Measurements from ENCODE around the gene PRKN. TPM values are rescaled to one million over a fixed set of nuclear protein-coding genes. Genes with fewer than 3 reads are reported as not detected.
"Not testable (repeated sequence)": the region's sequence is repeated elsewhere in the genome, so short reads cannot be mapped to it uniquely, and the experiment has no call there.

Gene PRKN
- total RNA-seq, 2 donors from 2014 or later, result 8.3 to 8.4 TPM

DNA sequence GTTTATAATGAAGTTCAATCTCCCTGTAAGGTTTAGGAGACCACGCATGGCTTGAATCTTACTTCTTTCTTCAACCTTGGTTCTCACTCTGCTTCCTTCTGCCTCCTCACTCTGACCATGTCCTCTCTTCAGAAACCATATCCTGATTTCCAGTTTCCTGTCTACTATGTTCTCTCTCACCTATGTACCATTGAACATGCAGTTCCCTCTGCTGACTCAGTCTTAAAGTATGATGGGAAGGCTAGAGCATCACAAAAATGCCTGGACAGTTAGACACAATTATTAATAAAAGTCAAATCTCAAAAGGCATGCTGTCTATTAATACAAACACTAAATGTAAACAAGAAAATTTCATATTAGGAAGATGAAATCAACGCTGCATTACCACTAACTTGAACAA, 151.6 kb downstream of the PRKN start:
- Mint-ChIP-seq H3K4me1 (no peaks in the 10 kb centered on the region), H3K4me3 (no peak overlapping the region), H3K36me3 (ENCODE audit: low read depth) (no peaks in the 10 kb centered on the region), H3K27ac (no peak overlapping the region), H3K27me3 (no peaks in the 10 kb centered on the region)
- no peaks in the 10 kb centered on the region for H3K9me3 ChIP-seq (ENCODE audit: control insufficient read depth, low read length, poor library complexity, severe bottlenecking)
- DNase-seq (no peak), ATAC-seq (no peak)

DNA sequence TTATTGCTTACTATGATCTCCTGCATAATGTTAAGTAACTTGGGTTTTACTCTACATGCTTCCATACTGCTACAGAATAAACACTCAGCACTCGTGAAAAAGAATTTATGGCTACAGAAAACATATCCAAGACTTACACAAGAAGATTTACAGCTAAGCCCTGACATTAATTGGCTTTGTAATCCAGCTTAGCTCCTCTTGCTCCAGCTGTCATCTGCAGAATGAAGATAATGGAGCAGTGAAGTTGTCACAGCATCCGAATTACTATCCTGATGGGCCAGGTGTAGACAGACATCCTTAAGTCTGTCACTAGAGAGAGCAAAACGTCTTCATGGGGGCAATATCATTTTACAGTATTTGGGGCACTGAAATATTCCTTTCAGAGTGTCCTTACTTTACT, 155.3 kb downstream of the PRKN start:
- no peak overlapping the region for H3K4me3 Mint-ChIP-seq
- no peaks in the 10 kb centered on the region for H3K27me3 Mint-ChIP-seq
- no peaks in the 10 kb centered on the region for H3K36me3 Mint-ChIP-seq (ENCODE audit: low read depth)
- DNase-seq (no peak), ATAC-seq (no peak)
- H3K27ac Mint-ChIP-seq, result no peak overlapping the region
- H3K4me1 Mint-ChIP-seq, result no peaks in the 10 kb centered on the region
- H3K9me3 ChIP-seq (ENCODE audit: control insufficient read depth, low read length, poor library complexity, severe bottlenecking), result no peaks in the 10 kb centered on the region

DNA sequence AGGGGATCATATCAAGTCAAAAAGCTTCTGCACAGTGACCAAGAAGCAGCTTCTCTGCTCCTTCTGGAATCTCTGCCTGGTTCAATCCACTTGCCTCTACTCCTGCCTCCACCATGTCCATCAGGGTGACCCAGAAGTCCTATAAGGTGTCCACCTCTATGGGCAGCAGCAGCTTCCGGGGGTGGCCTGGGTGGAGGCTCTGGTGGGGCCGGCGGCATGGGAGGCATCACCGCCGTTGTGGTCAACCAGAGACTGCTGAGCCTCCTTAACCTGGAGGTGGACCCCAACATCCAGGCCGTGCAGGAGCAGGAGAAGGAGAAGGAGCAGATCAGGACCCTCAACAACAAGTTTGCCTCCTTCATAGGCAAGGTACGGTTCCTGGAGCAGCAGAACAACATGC, 159.3 kb downstream of the PRKN start:
- no peaks in the 10 kb centered on the region for H3K4me1 Mint-ChIP-seq
- no peaks in the 10 kb centered on the region for H3K36me3 Mint-ChIP-seq (ENCODE audit: low read depth)
- H3K27me3 Mint-ChIP-seq, result no peaks in the 10 kb centered on the region
- no peak overlapping the region for H3K4me3 Mint-ChIP-seq
- ATAC-seq, result no peak
- no peak overlapping the region for H3K27ac Mint-ChIP-seq
- no peak for DNase-seq
- no peaks in the 10 kb centered on the region for H3K9me3 ChIP-seq (ENCODE audit: control insufficient read depth, low read length, poor library complexity, severe bottlenecking)

DNA sequence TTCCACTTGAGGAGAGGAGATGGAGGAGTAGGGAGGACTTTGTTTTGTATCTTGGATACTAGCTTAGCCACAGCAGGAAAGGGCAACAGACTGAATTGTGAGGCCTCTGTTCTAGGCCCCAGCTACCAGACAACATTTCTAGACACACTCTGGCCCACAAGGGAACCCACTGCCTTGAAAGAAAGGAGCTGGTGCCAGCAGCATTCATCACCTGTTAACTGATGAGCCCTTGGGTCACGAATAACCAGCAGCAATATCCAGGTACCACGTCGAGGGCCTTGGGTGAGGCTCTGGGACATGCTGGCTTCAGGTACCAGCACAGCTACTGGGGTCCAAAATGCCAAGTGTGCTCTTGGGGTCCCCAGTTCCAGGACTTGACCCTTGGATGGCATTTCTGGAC, 165.5 kb downstream of the PRKN start:
- no peaks in the 10 kb centered on the region for H3K36me3 Mint-ChIP-seq (ENCODE audit: low read depth)
- no peak for ATAC-seq
- no peaks in the 10 kb centered on the region for H3K9me3 ChIP-seq (ENCODE audit: control insufficient read depth, low read length, poor library complexity, severe bottlenecking)
- H3K27ac Mint-ChIP-seq, result no peak overlapping the region
- peaks cover 3% of the 10 kb centered on the region for H3K4me1 Mint-ChIP-seq
- H3K4me3 Mint-ChIP-seq, result no peak overlapping the region
- H3K27me3 Mint-ChIP-seq, result no peaks in the 10 kb centered on the region
- DNase-seq, result no peak

DNA sequence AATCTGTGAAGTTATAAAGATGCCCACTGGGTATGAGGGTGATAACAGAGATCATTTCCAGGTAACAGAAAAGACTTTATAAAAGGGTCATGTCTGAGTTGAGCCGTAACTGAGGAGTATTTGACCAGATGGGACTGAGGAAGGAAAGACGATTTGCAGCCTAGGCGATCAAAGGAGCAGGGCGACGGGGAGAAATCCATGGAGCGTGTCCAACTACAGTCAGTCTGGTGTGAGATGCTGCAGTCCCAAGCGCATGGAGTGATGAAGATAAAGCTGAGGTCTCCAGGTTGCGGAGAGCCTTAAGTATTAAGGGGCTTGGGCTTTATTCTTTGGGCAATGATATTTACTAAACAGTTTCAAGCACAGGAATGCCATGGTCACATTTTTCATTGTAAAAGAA, 166.7 kb downstream of the PRKN start:
- Mint-ChIP-seq H3K27me3 (no peaks in the 10 kb centered on the region), H3K27ac (no peak overlapping the region), H3K36me3 (ENCODE audit: low read depth) (no peaks in the 10 kb centered on the region), H3K4me3 (no peak overlapping the region), H3K4me1 (peaks cover 3% of the 10 kb centered on the region)
- no peaks in the 10 kb centered on the region for H3K9me3 ChIP-seq (ENCODE audit: control insufficient read depth, low read length, poor library complexity, severe bottlenecking)
- DNase-seq (no peak), ATAC-seq (no peak)

DNA sequence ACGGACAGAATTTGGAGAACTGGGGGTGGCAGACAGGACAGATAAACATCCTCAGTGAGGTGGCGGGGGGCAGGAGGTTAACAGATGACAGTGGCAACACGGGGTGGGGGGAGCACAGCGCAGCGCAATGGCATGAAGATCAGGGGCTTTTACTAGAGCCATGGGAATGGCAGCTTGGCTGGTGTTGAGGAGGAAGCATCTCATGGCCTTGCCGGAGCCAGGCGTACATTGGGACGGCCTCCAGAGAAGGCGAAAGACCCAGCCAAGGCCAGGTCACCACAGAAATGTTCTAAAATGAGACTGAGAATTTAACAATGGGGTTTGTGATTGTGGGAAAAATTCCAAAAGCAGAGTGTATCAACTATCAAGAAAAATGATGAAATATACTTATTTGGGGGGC, 173.0 kb downstream of the PRKN start:
- H3K27ac Mint-ChIP-seq, result no peak overlapping the region
- no peak for ATAC-seq
- no peak overlapping the region for H3K4me3 Mint-ChIP-seq
- no peaks in the 10 kb centered on the region for H3K9me3 ChIP-seq (ENCODE audit: control insufficient read depth, low read length, poor library complexity, severe bottlenecking)
- H3K27me3 Mint-ChIP-seq, result no peaks in the 10 kb centered on the region
- peaks cover 3% of the 10 kb centered on the region for H3K4me1 Mint-ChIP-seq
- H3K36me3 Mint-ChIP-seq (ENCODE audit: low read depth), result peaks cover 2% of the 10 kb centered on the region
- DNase-seq, result no peak

DNA sequence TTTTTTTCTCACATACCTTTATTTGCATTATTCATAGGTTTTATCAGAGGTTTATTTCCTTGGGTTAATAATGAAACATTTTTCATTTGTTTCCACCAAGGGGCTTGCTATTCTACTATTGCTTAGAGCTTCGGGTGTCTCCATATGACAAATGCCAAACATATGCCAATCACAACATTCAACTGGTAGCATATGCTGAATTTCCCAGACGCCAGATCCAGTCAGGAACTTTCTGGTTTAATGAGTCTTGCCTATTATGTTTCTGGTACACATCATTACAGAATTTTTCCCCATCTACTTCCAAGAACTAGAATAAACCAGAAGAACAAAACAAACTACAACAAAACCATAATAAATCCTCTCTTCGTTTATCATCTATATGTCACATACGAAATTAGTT, 180.7 kb downstream of the PRKN start:
- H3K36me3 Mint-ChIP-seq (ENCODE audit: low read depth), result no peaks in the 10 kb centered on the region
- no peaks in the 10 kb centered on the region for H3K4me1 Mint-ChIP-seq
- no peaks in the 10 kb centered on the region for H3K27me3 Mint-ChIP-seq
- ATAC-seq (no peak), DNase-seq (no peak)
- no peaks in the 10 kb centered on the region for H3K9me3 ChIP-seq (ENCODE audit: control insufficient read depth, low read length, poor library complexity, severe bottlenecking)
- H3K4me3 Mint-ChIP-seq, result no peak overlapping the region
- no peak overlapping the region for H3K27ac Mint-ChIP-seq

DNA sequence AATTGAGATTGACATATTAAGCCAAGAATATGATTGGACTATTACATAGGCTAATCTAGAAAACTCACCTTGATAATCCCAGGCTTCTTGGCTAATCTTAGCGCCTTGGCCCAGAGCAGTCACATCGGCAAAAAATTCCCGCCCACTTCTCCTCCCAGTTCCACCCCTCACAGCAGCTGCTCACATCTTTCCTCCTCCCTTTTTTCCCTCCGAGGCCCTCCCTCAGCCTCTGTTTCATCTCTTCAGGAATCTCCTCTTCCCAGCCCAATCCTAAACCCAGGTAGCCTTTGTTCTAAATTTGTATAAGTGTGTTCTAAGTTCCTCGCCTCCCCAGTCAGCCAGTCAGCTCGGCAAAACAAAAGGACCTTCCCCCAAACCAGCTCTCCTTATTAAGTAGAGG, 184.3 kb downstream of the PRKN start:
- no peaks in the 10 kb centered on the region for H3K27me3 Mint-ChIP-seq
- H3K27ac Mint-ChIP-seq, result no peak overlapping the region
- DNase-seq (no peak), ATAC-seq (no peak)
- no peaks in the 10 kb centered on the region for H3K9me3 ChIP-seq (ENCODE audit: control insufficient read depth, low read length, poor library complexity, severe bottlenecking)
- H3K36me3 Mint-ChIP-seq (ENCODE audit: low read depth), result no peaks in the 10 kb centered on the region
- H3K4me3 Mint-ChIP-seq, result no peak overlapping the region
- no peaks in the 10 kb centered on the region for H3K4me1 Mint-ChIP-seq

DNA sequence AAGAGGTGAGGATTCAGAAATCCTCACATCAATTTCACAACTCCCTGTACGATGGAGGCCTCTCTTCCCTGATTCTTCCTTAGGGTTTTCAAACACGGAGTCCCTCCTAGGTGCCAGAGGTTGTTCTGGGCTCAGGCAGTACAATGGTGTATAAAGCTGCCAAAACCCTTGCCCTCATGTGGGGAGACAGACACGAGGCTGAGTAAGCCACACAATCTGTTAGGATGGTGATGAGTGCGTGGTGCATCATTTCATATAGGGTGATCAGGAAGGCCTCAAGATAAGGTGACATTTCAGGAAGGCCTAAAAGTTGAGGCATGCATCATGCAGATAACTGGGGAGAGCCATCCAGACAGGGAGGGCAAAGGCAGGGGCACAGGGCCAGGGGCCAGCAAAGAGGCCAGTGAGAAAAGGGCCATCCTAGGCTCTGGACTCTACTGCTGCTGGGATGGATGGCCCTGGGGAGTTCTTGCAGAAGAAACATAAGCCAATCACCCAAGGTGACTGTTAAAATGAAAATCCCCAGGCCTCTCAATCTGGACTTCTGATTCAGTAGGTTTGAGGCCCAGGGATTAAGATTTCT, 186.5 kb downstream of the PRKN start:
- no peaks in the 10 kb centered on the region for H3K9me3 ChIP-seq (ENCODE audit: control insufficient read depth, low read length, poor library complexity, severe bottlenecking)
- H3K4me3 Mint-ChIP-seq, result no peak overlapping the region
- DNase-seq (no peak), ATAC-seq (no peak)
- no peak overlapping the region for H3K27ac Mint-ChIP-seq
- H3K4me1 Mint-ChIP-seq, result no peaks in the 10 kb centered on the region
- no peaks in the 10 kb centered on the region for H3K27me3 Mint-ChIP-seq
- no peaks in the 10 kb centered on the region for H3K36me3 Mint-ChIP-seq (ENCODE audit: low read depth)

DNA sequence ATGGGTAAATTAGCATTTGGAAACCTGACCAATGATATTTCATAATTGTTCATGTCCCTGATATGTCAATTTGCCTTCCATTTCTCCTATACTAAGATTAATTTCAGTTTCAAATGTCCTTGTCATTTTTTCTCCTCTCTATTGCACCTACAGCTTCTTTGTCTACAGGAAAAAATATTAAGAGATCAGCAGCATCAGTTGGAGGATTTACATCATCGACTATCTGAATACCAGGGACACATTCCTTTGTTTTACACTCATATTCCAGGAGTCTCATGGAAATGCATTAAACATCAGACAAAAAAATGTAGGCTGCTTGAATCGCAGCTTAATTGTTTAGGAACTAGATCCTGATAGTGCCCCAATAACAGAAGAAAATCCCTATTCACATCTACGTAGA, 188.2 kb downstream of the PRKN start:
- ATAC-seq, result no peak
- DNase-seq, result no peak
- Mint-ChIP-seq H3K4me3 (no peak overlapping the region), H3K36me3 (ENCODE audit: low read depth) (no peaks in the 10 kb centered on the region), H3K27me3 (no peaks in the 10 kb centered on the region), H3K4me1 (no peaks in the 10 kb centered on the region), H3K27ac (no peak overlapping the region)
- H3K9me3 ChIP-seq (ENCODE audit: control insufficient read depth, low read length, poor library complexity, severe bottlenecking), result no peaks in the 10 kb centered on the region

DNA sequence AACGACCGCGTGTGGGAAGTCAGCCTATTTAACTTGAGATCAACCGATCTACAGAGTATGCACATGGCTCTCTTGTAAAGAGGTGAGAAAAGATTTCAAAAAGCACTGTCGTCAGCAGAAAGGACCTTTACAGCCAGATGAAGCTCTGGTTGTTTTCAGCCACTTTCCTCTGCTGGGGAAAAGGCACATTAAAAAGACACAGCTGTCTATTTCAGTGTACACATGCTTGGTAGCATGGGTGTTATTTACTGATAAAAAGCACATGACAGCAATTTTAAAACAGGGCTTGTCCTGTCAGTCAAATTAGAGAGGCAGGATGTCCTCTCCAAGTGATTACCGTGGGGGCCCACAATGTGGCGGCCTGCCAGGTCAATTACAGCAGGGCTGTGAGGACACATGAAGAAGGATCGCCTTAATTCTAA, 188.9 kb downstream of the PRKN start:
- DNase-seq (no peak), ATAC-seq (no peak)
- Mint-ChIP-seq H3K4me1 (no peaks in the 10 kb centered on the region), H3K27me3 (no peaks in the 10 kb centered on the region), H3K4me3 (no peak overlapping the region), H3K36me3 (ENCODE audit: low read depth) (no peaks in the 10 kb centered on the region), H3K27ac (no peak overlapping the region)
- H3K9me3 ChIP-seq (ENCODE audit: control insufficient read depth, low read length, poor library complexity, severe bottlenecking), result no peaks in the 10 kb centered on the region

DNA sequence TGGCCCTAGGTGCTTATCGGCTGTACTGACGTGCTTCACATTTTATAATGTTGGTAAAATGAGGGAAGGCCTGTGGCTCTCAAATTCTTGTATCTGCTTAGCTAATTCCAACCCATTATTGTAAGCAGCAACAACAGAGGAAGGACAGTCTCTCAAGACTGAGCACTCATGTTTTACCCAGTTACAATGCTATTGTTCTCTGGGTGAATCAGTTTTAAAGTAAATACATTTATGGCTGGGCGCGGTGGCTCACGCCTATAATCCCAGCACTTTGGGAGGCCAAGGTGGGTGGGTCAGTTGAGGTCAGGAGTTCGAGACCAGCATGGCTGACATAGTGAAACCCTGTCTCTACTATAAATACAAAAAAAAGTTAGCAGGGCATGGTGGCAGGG, 194.6 kb downstream of the PRKN start:
- Mint-ChIP-seq H3K4me3 (no peak overlapping the region), H3K27me3 (no peaks in the 10 kb centered on the region), H3K4me1 (no peaks in the 10 kb centered on the region), H3K36me3 (ENCODE audit: low read depth) (no peaks in the 10 kb centered on the region), H3K27ac (no peak overlapping the region)
- ATAC-seq (no peak), DNase-seq (no peak)
- no peaks in the 10 kb centered on the region for H3K9me3 ChIP-seq (ENCODE audit: control insufficient read depth, low read length, poor library complexity, severe bottlenecking)

DNA sequence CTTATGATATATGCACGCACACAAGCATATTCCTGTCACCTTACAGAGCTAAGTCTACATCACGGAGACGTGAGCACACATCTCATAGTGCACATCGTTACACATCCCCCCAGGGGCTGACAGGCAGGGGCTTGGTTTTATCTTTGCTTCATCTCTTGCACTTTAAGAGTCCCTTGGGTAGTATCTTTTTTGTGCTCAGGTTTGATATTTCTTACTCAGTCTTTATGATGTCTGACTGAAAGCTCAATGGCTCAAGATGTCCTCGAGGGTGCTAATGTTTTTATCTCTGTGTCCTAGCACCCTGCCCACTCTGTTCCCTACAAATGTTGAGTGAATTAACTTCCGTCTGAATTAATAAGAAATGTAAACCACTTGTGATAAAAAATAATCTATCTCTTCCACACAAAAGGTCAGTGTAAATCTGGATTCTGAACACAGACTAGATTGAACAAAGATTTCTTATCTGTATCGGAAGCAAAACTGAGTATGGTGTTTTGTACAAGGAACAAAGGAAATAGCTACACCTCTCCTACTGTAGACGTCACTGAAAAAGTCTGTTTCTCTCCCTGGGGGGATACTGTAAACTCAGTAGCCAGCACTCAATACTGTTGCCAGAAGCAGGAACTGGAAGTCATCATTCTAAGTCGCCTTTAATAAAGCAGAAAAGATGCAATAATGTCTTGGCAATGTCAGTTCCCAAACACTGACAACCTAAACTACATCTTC, 195.1 kb downstream of the PRKN start:
- Mint-ChIP-seq H3K27ac (no peak overlapping the region), H3K4me1 (no peaks in the 10 kb centered on the region), H3K27me3 (no peaks in the 10 kb centered on the region), H3K36me3 (ENCODE audit: low read depth) (no peaks in the 10 kb centered on the region), H3K4me3 (no peak overlapping the region)
- H3K9me3 ChIP-seq (ENCODE audit: control insufficient read depth, low read length, poor library complexity, severe bottlenecking), result no peaks in the 10 kb centered on the region
- DNase-seq (no peak), ATAC-seq (no peak)

DNA sequence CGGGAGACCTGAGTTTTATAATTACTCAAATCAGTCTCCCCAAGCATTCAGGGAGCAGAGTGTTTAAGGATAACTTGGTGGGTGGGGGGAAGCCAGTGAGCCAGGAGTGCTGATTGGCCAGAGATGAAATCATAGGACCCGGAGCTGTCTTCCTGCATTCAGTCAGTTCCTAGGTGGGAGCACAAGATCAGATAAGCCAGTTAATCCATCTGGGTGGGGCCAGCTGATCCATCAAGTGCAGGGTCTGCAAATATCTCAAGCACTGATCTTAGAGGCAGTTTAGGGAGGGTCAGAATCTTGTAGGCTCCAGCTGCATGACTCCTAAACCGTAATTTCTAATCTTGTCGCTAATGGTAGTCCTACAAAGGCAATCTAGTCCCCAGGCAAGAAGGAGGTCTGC, 196.2 kb downstream of the PRKN start:
- H3K4me1 Mint-ChIP-seq; DNase-seq; H3K36me3 Mint-ChIP-seq (ENCODE audit: low read depth); H3K27me3 Mint-ChIP-seq; H3K9me3 ChIP-seq (ENCODE audit: control insufficient read depth, low read length, poor library complexity, severe bottlenecking); H3K27ac Mint-ChIP-seq; H3K4me3 Mint-ChIP-seq; ATAC-seq: not testable (repeated sequence)

Data from T-helper 17 cell (primary cell).